Hepatocyte (in vitro differentiated cells): Measurements from ENCODE around the gene CTAGE9. TPM values are rescaled to one million over a fixed set of nuclear protein-coding genes. Genes with fewer than 3 reads are reported as not detected.

ENCODE experiments used
- DNase-seq: peaks from one replicate; pipeline ENCODE4 v3.0.0-alpha.2; 2016; ENCODE audit warnings: low spot score
- H2AFZ ChIP-seq: fragments of 200-600 bp; sonication (generic); 2 replicates; pipeline ENCODE4 v1.6.0; 2016; ENCODE audit warnings: antibody characterized with exemption, mild to moderate bottlenecking
- H3K27ac ChIP-seq: fragments of 200-600 bp; sonication (generic); 2 replicates; pipeline ENCODE4 v1.5.1; 2016; ENCODE audit warnings: mild to moderate bottlenecking
- H3K27me3 ChIP-seq: fragments of 200-600 bp; sonication (generic); 2 replicates; pipeline ENCODE4 v1.6.1; 2016
- H3K36me3 ChIP-seq: fragments of 200-600 bp; sonication (generic); replicated peaks from 2 replicates; pipeline ENCODE4 v1.5.1; 2016; ENCODE audit warnings: low read depth; ENCODE audit not compliant: insufficient read depth
- H3K4me1 ChIP-seq: fragments of 200-600 bp; sonication (generic); 2 replicates; pipeline ENCODE4 v1.5.1; 2016; ENCODE audit warnings: mild to moderate bottlenecking, moderate library complexity; ENCODE audit not compliant: insufficient read depth
- H3K4me2 ChIP-seq: fragments of 200-600 bp; sonication (generic); 2 replicates; pipeline ENCODE4 v1.6.0; 2016
- H3K4me3 ChIP-seq: fragments of 200-600 bp; sonication (generic); 2 replicates; pipeline ENCODE4 v1.5.1; 2016; ENCODE audit warnings: mild to moderate bottlenecking
- H3K79me2 ChIP-seq: fragments of 200-600 bp; sonication (generic); 2 replicates; pipeline ENCODE4 v1.6.0; 2017; ENCODE audit warnings: mild to moderate bottlenecking
- H3K9me2 ChIP-seq: fragments of 200-600 bp; sonication (generic); replicated peaks from 2 replicates; pipeline ENCODE4 v1.6.0; 2017; ENCODE audit warnings: mild to moderate bottlenecking; ENCODE audit not compliant: insufficient read depth
- H3K9me3 ChIP-seq: fragments of 200-600 bp; sonication (generic); 2 replicates; pipeline ENCODE4 v1.5.1; 2016; ENCODE audit warnings: low read depth, mild to moderate bottlenecking
- H4K20me1 ChIP-seq: fragments of 200-600 bp; sonication (generic); 2 replicates; pipeline ENCODE4 v1.6.0; 2016; ENCODE audit warnings: mild to moderate bottlenecking; ENCODE audit not compliant: insufficient read depth, poor library complexity, severe bottlenecking
- EZH2 ChIP-seq: fragments of 200-600 bp; sonication (generic); IDR thresholded peaks from 2 replicates; pipeline ENCODE4 v1.6.1; 2016; ENCODE audit warnings: antibody characterized with exemption, mild to moderate bottlenecking, borderline replicate concordance
- EZH2phosphoT487 ChIP-seq: fragments of 200-600 bp; sonication (generic); IDR thresholded peaks from one replicate; pipeline ENCODE4 v1.6.1; 2018; ENCODE audit warnings: antibody characterized with exemption, mild to moderate bottlenecking, low read depth, moderate library complexity; ENCODE audit not compliant: unreplicated experiment, severe bottlenecking
- WGBS: methylation state at CpG from one replicate; pipeline ENCODE4 v1.1.6; 2016; ENCODE audit warnings: low lambda C conversion rate; ENCODE audit errors: missing lambda C conversion rate; 5-methylcytosine and 5-hydroxymethylcytosine counted together
- polyA plus RNA-seq: library from polyadenylated mRNA; unstranded; fragments of >200 nt; fragmentation: Nextera tagmentation; extraction: Ambion mirVana; gene quantifications from 2 replicates; pipeline ENCODE4 v1.2.1, GENCODE V29; 2016
- total RNA-seq: library from RNA; depleted of rRNA; stranded (reverse); fragments of >200 nt; gene quantifications from 2 replicates; pipeline ENCODE4 v1.2.3, GENCODE V29; 2014
- TF ChIP-seq, protein P1 (sequence below): fragments of 200-600 bp; sonication (generic); IDR thresholded peaks from 2 replicates; pipeline ENCODE4 v1.5.1; 2016; ENCODE audit warnings: antibody characterized with exemption, mild to moderate bottlenecking; ENCODE audit not compliant: poor library complexity

Gene CTAGE9
- total and polyA plus RNA-seq, 2 experiments from 2014 or later, result 0.20 TPM; not detected in 1

DNA sequence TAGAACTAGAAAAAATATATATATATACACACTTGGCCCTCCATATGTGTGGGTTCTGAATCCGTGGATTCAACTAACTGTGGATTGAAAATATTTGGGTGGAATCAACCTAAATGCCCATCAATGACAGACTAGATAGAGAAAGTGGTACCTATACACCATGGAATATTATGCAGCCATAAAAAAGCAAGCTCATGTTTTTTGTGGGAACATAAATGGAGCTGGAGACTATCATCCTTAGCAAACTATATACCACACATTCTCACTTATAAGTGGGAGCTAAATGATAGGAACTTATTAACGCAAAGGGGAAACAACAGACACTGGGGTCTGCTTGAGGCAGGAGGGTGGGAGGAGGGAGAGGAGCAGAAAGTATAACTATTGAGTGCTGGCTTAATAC, 37.6 kb downstream of the CTAGE9 start:
- Histone ChIP-seq H3K4me3 (no peak overlapping the region), H3K9me2 (no peaks in the 10 kb centered on the region), H3K27ac (no peak overlapping the region), H3K4me2 (no peak overlapping the region), H4K20me1 (no peaks in the 10 kb centered on the region), H3K36me3 (no peaks in the 10 kb centered on the region), H3K79me2 (no peaks in the 10 kb centered on the region), H3K4me1 (no peaks in the 10 kb centered on the region), H2AFZ (no peak overlapping the region), H3K9me3 (no peaks in the 10 kb centered on the region), H3K27me3 (no peaks in the 10 kb centered on the region)
- DNase-seq, result no peak
- 93% methylated on average over 2 of the region's 2 CpGs for whole genome bisulfite sequencing
- TF ChIP-seq, protein P1, sequence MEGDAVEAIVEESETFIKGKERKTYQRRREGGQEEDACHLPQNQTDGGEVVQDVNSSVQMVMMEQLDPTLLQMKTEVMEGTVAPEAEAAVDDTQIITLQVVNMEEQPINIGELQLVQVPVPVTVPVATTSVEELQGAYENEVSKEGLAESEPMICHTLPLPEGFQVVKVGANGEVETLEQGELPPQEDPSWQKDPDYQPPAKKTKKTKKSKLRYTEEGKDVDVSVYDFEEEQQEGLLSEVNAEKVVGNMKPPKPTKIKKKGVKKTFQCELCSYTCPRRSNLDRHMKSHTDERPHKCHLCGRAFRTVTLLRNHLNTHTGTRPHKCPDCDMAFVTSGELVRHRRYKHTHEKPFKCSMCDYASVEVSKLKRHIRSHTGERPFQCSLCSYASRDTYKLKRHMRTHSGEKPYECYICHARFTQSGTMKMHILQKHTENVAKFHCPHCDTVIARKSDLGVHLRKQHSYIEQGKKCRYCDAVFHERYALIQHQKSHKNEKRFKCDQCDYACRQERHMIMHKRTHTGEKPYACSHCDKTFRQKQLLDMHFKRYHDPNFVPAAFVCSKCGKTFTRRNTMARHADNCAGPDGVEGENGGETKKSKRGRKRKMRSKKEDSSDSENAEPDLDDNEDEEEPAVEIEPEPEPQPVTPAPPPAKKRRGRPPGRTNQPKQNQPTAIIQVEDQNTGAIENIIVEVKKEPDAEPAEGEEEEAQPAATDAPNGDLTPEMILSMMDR, result no peak

DNA sequence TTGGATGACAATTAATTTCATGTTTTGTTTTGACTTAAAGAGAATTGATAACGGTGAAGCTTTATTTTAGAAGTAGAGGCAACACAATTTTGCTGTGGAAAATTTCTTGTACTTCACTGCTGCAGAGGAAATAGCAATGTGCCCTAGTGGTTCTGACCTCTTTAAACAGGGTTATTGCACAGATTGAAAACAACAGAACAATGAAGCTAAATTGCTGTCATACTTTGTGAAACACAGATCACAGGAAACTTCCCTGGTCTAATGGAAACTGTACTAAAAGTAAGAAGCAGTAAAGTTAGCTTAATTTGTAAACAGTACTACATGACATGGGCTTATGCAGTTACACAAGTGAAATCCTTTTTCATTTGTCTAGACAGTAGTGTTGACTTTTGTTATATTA, 40.9 kb downstream of the CTAGE9 start:
- 68% methylated on average over 1 of the region's 1 CpG for WGBS
- no peak overlapping the region for H3K4me2 ChIP-seq
- H3K36me3 ChIP-seq, result no peaks in the 10 kb centered on the region
- H3K9me3 ChIP-seq, result no peaks in the 10 kb centered on the region
- no peak for TF ChIP-seq EZH2phosphoT487
- TF ChIP-seq, protein P1, result no peak
- TF ChIP-seq EZH2, result no peak
- H2AFZ ChIP-seq, result no peak overlapping the region
- H3K9me2 ChIP-seq, result no peaks in the 10 kb centered on the region
- no peaks in the 10 kb centered on the region for H3K27me3 ChIP-seq
- H3K4me3 ChIP-seq, result no peak overlapping the region
- no peaks in the 10 kb centered on the region for H4K20me1 ChIP-seq
- H3K79me2 ChIP-seq, result no peaks in the 10 kb centered on the region
- DNase-seq, result no peak
- H3K4me1 ChIP-seq, result no peaks in the 10 kb centered on the region
- no peak overlapping the region for H3K27ac ChIP-seq

DNA sequence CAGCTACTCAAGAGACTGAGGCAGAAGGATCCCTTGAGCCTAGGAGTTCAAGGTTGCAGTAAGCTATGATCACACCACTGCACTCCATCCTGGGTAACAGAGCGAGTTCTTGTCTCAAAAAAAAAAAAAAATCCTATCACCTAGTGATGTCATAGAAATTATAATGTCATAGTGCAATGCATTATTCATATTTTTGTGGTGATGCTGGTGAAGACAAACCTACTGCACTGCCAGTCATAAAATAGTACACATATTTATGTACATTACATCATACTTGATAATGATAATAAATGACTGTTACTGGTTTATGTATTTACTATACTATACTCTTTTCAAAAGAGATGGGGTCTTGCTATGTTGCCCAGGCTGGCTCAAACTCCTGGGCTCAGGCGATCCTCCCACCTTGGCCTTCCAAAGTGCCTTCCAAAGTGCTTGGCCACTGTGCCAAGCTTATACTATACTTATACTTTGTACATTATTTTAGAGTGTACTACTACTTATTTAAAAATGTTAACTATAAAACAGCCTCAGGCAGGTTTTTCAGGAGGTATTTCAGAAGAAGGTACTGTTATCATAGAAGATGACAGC, 47.1 kb downstream of the CTAGE9 start:
- WGBS, result 89% methylated on average over 2 of the region's 2 CpGs
- H4K20me1 ChIP-seq, result no peaks in the 10 kb centered on the region

More for the DNA sequence above, 47.1 kb downstream of the CTAGE9 start:
- DNase-seq, result no peak
- no peak overlapping the region for H3K4me2 ChIP-seq
- H3K79me2 ChIP-seq, result no peaks in the 10 kb centered on the region
- H3K9me3 ChIP-seq, result no peaks in the 10 kb centered on the region
- H3K27me3 ChIP-seq, result no peaks in the 10 kb centered on the region
- TF ChIP-seq, protein P1, result no peak
- no peak for TF ChIP-seq EZH2phosphoT487
- no peak for TF ChIP-seq EZH2
- no peaks in the 10 kb centered on the region for H3K9me2 ChIP-seq
- no peak overlapping the region for H2AFZ ChIP-seq
- H3K4me1 ChIP-seq, result no peaks in the 10 kb centered on the region
- no peak overlapping the region for H3K4me3 ChIP-seq
- no peak overlapping the region for H3K27ac ChIP-seq
- H3K36me3 ChIP-seq, result no peaks in the 10 kb centered on the region
